Upper lobe of left lung (tissue), 4 donors: Measurements from ENCODE around the gene SNX20.

Source experiments
- CTCF ChIP-seq, 6 experiments: fragments of 450-650 bp in 4 of 6; fragments of 200-600 bp in 2 of 6; sonication (generic) in 2 of 6; IDR thresholded peaks; one replicate each; pipeline ENCODE4 v1.5.1; 2016 to 2019; ENCODE audit warnings: antibody characterized with exemption in 6 of 6
- EP300 ChIP-seq, 4 donors: sonication (generic); formaldehyde crosslinking; IDR thresholded peaks; one replicate each; pipeline ENCODE4 v1.5.1; 2017; ENCODE audit warnings: antibody characterized with exemption in 4 of 4, control low read depth in 2 of 4
- POLR2A ChIP-seq, 4 donors: fragments of 450-650 bp; IDR thresholded peaks; one replicate each; pipeline ENCODE4 v1.5.1; 2016 to 2017; ENCODE audit warnings: antibody characterized with exemption in 4 of 4, mild to moderate bottlenecking in 2 of 4

GRCh38 chr16:50717091-50717490, 36.0 kb upstream of the SNX20 start:
- no peak for TF ChIP-seq EP300 (IDR thresholded peaks at IDR 0.05)
- TF ChIP-seq CTCF (IDR thresholded peaks at IDR 0.05): no peak
- no peak for TF ChIP-seq POLR2A (IDR thresholded peaks at IDR 0.05)
